ENCODE measurements around the gene TAF8.

TAF8 gene

GRCh38 chr6:42125663-42126062, 75.3 kb downstream of the TAF8 start:
- DNase-seq (ENCODE audit: low spot score): no peak

- no peak for DNase-seq (ENCODE audit: low spot score)
Observed at GRCh38 chr6:42128460-42129359, 78.4 kb downstream of the TAF8 start.

- no peak for DNase-seq (ENCODE audit: low spot score)
Observed at GRCh38 chr6:42129360-42129676, 79.0 kb downstream of the TAF8 start.

- DNase-seq (ENCODE audit: low spot score): no peak
Observed at GRCh38 chr6:42131531-42131930, 81.2 kb downstream of the TAF8 start.

GRCh38 chr6:42133926-42134325, 83.6 kb downstream of the TAF8 start:
- no peak for DNase-seq (ENCODE audit: low spot score)

- no peak for DNase-seq (ENCODE audit: low spot score)
Observed at GRCh38 chr6:42135161-42135560, 84.8 kb downstream of the TAF8 start.

- no peak for DNase-seq (ENCODE audit: low spot score)
Observed at GRCh38 chr6:42135722-42136121, 85.4 kb downstream of the TAF8 start.

GRCh38 chr6:42136508-42137193, 86.3 kb downstream of the TAF8 start:
- no peak for DNase-seq (ENCODE audit: low spot score)

All from hematopoietic multipotent progenitor cell treated with erythropoietin and hydrocortisone succinate and interleukin-3 and kit ligand, for 15 days (in vitro differentiated cells).